Urothelium cell line (cell line): ENCODE data around the gene SIVA1.

ENCODE experiments used
- DNase-seq: peaks from one replicate; pipeline ENCODE4 v3.0.0; 2011; ENCODE audit warnings: low spot score, mixed read lengths
- FAIRE-seq: peaks from 2 replicates; lab custom pipeline; 2011; peaks lifted over from hg19 to GRCh38; lab: Jason Lieb, UNC

Gene SIVA1

GRCh38 chr14:104752735-104753527, at the start of gene SIVA1:
TSS of gene SIVA1 (plus strand) at chr14:104753147. CDS start at chr14:104753202, 55 bp downstream.
- FAIRE-seq = peak; percentile 81
- DNase-seq = peak; percentile 98

GRCh38 chr14:104703269-104703668, 49.7 kb upstream of the SIVA1 start:
- DNase-seq (no peak), FAIRE-seq (no peak)

- DNase-seq = no peak
- FAIRE-seq = no peak
Measured at GRCh38 chr14:104704252-104704651, 48.7 kb upstream of the SIVA1 start.

- FAIRE-seq (no peak), DNase-seq (no peak)
Measured at GRCh38 chr14:104705340-104706047, 47.5 kb upstream of the SIVA1 start.

- DNase-seq (no peak), FAIRE-seq (no peak)
Measured at GRCh38 chr14:104706733-104707607, 46.0 kb upstream of the SIVA1 start.

GRCh38 chr14:104707608-104708595, 45.0 kb upstream of the SIVA1 start:
- FAIRE-seq = no peak

GRCh38 chr14:104708606-104709268, 44.2 kb upstream of the SIVA1 start:
- FAIRE-seq = no peak
- peak; percentile 74 for DNase-seq

More at GRCh38 chr14:104707608-104708595, 45.0 kb upstream of the SIVA1 start:
- no peak for DNase-seq

GRCh38 chr14:104709387-104710039, 43.4 kb upstream of the SIVA1 start:
- FAIRE-seq (no peak), DNase-seq (no peak)

GRCh38 chr14:104710071-104710735, 42.7 kb upstream of the SIVA1 start:
- DNase-seq (no peak), FAIRE-seq (no peak)

GRCh38 chr14:104712881-104713734, 39.8 kb upstream of the SIVA1 start:
- DNase-seq (no peak), FAIRE-seq (no peak)

- no peak for DNase-seq
- FAIRE-seq = no peak
Measured at GRCh38 chr14:104714066-104714465, 38.9 kb upstream of the SIVA1 start.

- DNase-seq = no peak
- FAIRE-seq = no peak
Measured at GRCh38 chr14:104714681-104715080, 38.3 kb upstream of the SIVA1 start.

GRCh38 chr14:104715416-104715815, 37.5 kb upstream of the SIVA1 start:
- FAIRE-seq (no peak), DNase-seq (no peak)

GRCh38 chr14:104715871-104716270, 37.1 kb upstream of the SIVA1 start:
- DNase-seq = no peak
- no peak for FAIRE-seq

GRCh38 chr14:104717137-104717536, 35.8 kb upstream of the SIVA1 start:
- FAIRE-seq (no peak), DNase-seq (no peak)

GRCh38 chr14:104717646-104718045, 35.3 kb upstream of the SIVA1 start:
- FAIRE-seq (no peak), DNase-seq (no peak)

GRCh38 chr14:104718147-104718546, 34.8 kb upstream of the SIVA1 start:
- DNase-seq (no peak), FAIRE-seq (no peak)
